Naive thymus-derived CD4-positive, alpha-beta T cell (primary cell): Measurements from ENCODE around the gene PPP1R12B. TPM values are rescaled to one million over a fixed set of nuclear protein-coding genes. Genes with fewer than 3 reads are reported as not detected.
"Not testable (repeated sequence)": the region's sequence is repeated elsewhere in the genome, so short reads cannot be mapped to it uniquely, and the experiment has no call there.

Source experiments
- ATAC-seq: fragments of 150-1000 bp; cut with Tn5 transposase; 2 replicates; pipeline ENCODE4 v1.10.0; 2021; ENCODE audit warnings: mild to moderate bottlenecking, moderate library complexity
- CTCF ChIA-PET: fragments of 350-600 bp; sonication (Branson Sonifier 250); formaldehyde crosslinking; loops from one replicate; lab custom pipeline; 2021; ENCODE audit warnings: antibody characterized with exemption; lab: Charles Lee
- POLR2A ChIA-PET: fragments of 350-600 bp; sonication (Branson Sonifier 250); formaldehyde crosslinking; loops from one replicate; lab custom pipeline; 2021; ENCODE audit warnings: antibody characterized with exemption, inconsistent platforms; lab: Charles Lee
- DNase-seq, 9 donors: peaks; one replicate each; pipeline versions ENCODE4 v3.0.0 to v3.0.0-alpha.2; 2020 to 2022; ENCODE audit warnings: mixed read lengths in 1 of 9
- H3K27ac ChIP-seq: one replicate; pipeline ENCODE4 v1.7.0; 2013; ENCODE audit warnings: mild to moderate bottlenecking, low read depth, low read length, moderate library complexity
- H3K27me3 ChIP-seq, 2 donors: one replicate each; pipeline ENCODE4 v1.7.0; 2013; ENCODE audit warnings: low read length in 2 of 2, mild to moderate bottlenecking in 2 of 2, moderate library complexity in 2 of 2; ENCODE audit not compliant: control insufficient read depth in 2 of 2, insufficient read depth in 2 of 2
- H3K36me3 ChIP-seq, 3 experiments: 1 replicate in 2 of 3; 2 replicates in 1 of 3; pipeline ENCODE4 v1.7.0; 2013; ENCODE audit warnings: low read length in 3 of 3, mild to moderate bottlenecking in 3 of 3, moderate library complexity in 1 of 3; ENCODE audit not compliant: insufficient read depth in 3 of 3, control insufficient read depth in 2 of 3
- H3K4me1 ChIP-seq, 2 donors: one replicate each; pipeline ENCODE4 v1.7.0; 2013; ENCODE audit warnings: low read length in 2 of 2, mild to moderate bottlenecking in 2 of 2, moderate library complexity in 1 of 2; ENCODE audit not compliant: control insufficient read depth in 2 of 2, insufficient read depth in 2 of 2
- H3K4me3 ChIP-seq: 2 replicates; pipeline ENCODE4 v1.7.0; 2013; ENCODE audit warnings: mild to moderate bottlenecking, low read length
- H3K9me3 ChIP-seq, 3 experiments: 1 replicate in 2 of 3; 2 replicates in 1 of 3; pipeline ENCODE4 v1.7.0; 2013; ENCODE audit warnings: low read length in 3 of 3; ENCODE audit not compliant: control insufficient read depth in 2 of 3
- H3K27ac Mint-ChIP-seq, 9 donors: one replicate each; pipeline ENCODE4 v1.8.0; 2020 to 2022; ENCODE audit warnings: mixed read lengths in 9 of 9, mild to moderate bottlenecking in 8 of 9, moderate library complexity in 5 of 9, inconsistent platforms in 2 of 9
- H3K27me3 Mint-ChIP-seq, 5 donors: one replicate each; pipeline ENCODE4 v1.8.0; 2021 to 2022; ENCODE audit warnings: mixed read lengths in 5 of 5, mild to moderate bottlenecking in 1 of 5
- H3K36me3 Mint-ChIP-seq, 5 donors: one replicate each; pipeline ENCODE4 v1.8.0; 2020 to 2022; ENCODE audit warnings: mixed read lengths in 5 of 5, mild to moderate bottlenecking in 3 of 5, inconsistent platforms in 1 of 5
- H3K4me1 Mint-ChIP-seq, 7 donors: one replicate each; pipeline ENCODE4 v1.8.0; 2020 to 2022; ENCODE audit warnings: mixed read lengths in 7 of 7, mild to moderate bottlenecking in 3 of 7, inconsistent platforms in 1 of 7
- H3K4me3 Mint-ChIP-seq, 10 donors: one replicate each; pipeline ENCODE4 v1.8.0; 2020 to 2022; ENCODE audit warnings: mild to moderate bottlenecking in 10 of 10, mixed read lengths in 10 of 10, moderate library complexity in 6 of 10, inconsistent platforms in 2 of 10
- H3K9me3 Mint-ChIP-seq, 11 donors: one replicate each; pipeline ENCODE4 v1.8.0; 2020 to 2022; ENCODE audit warnings: mixed read lengths in 11 of 11, mild to moderate bottlenecking in 4 of 11, inconsistent platforms in 1 of 11, moderate library complexity in 1 of 11
- intact Hi-C, 2 donors: fragments of 100-400 bp; cut with micrococcal nuclease; formaldehyde crosslinking; loops; one replicate each; pipeline ENCODE4 v1.15.1; 2023
- polyA plus RNA-seq, 2 donors: library from polyadenylated mRNA; unstranded; fragments of 300-500 nt; fragmentation: Illumina TruSeq; gene quantifications; one replicate each; pipeline ENCODE4 v1.2.3, GENCODE V29; 2021
- total RNA-seq, 6 experiments: library from RNA in 5 of 6; stranded (reverse) in 5 of 6; gene quantifications; 1 replicate in 5 of 6; 2 replicates in 1 of 6; pipeline ENCODE4 v1.2.3 and lab custom pipeline; 2021 to 2026

The PPP1R12B gene
- total and polyA plus RNA-seq, 7 experiments from 2014 or later: 5.2 to 38.1 (median 26.8) TPM

DNA sequence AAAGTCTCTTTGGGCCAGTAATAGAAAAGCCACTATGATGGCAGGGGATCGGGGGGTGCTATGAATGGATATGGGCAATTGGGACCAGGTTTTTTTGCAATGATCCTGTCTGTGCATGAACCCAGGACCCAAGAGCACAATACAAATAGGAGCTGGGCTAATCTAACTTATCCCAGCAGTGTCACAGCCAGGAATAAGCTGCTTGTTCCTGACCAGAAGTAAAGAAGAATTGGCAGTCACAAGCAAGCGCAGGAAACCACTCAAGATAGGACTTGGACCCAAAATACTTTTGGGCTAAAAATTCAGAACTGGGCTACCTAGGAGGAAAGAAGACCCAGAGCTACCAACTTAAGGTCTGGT is 172.3 kb downstream of the PPP1R12B start:
- intact Hi-C loops, H3K4me3 ChIP-seq, H3K27ac ChIP-seq, POLR2A ChIA-PET, H3K27ac Mint-ChIP-seq, H3K4me3 Mint-ChIP-seq, H3K9me3 ChIP-seq, ATAC-seq, H3K27me3 Mint-ChIP-seq, H3K4me1 ChIP-seq, DNase-seq, H3K9me3 Mint-ChIP-seq, H3K36me3 ChIP-seq, H3K27me3 ChIP-seq: not testable (repeated sequence)
- Mint-ChIP-seq H3K36me3 (peaks cover 7 to 45% (median 34%) of the 10 kb centered on the region in 5 donors), H3K4me1 (peaks cover 0 to 16% (median 0%) of the 10 kb centered on the region in 7 donors)
- CTCF ChIA-PET: interaction anchor here (0.8 kb wide), 1 partner anchor 192 kb away, joined by 3 read pairs; no protein-coding TSS in a partner anchor

DNA sequence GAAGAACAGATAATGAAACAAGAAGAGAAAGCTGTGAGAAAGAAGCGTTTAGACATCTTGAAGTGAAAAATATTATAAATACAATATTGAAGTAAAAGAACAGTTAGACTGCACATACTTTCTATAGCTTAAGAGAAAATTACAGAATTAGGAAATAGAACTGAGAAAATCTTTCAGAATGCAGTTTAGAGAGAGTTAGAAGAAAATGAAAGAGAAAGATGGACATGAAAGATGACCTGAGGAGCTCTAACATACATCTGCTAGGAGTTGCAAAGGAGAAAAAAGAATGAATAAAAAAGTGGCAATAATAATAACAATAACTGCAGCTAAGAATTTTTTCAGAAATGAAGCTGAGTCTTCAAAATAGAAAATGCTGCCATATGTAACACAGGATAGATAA is 173.0 kb downstream of the PPP1R12B start:
- H3K27me3 ChIP-seq, H3K4me1 ChIP-seq, DNase-seq, H3K27ac Mint-ChIP-seq, POLR2A ChIA-PET, H3K36me3 ChIP-seq, H3K4me3 ChIP-seq, ATAC-seq, H3K27ac ChIP-seq, H3K9me3 ChIP-seq, intact Hi-C loops, H3K9me3 Mint-ChIP-seq, H3K27me3 Mint-ChIP-seq, CTCF ChIA-PET, H3K4me3 Mint-ChIP-seq: not testable (repeated sequence)
- Mint-ChIP-seq H3K36me3 (peaks cover 5 to 45% (median 30%) of the 10 kb centered on the region in 5 donors), H3K4me1 (peaks cover 0 to 16% (median 0%) of the 10 kb centered on the region in 7 donors)

DNA sequence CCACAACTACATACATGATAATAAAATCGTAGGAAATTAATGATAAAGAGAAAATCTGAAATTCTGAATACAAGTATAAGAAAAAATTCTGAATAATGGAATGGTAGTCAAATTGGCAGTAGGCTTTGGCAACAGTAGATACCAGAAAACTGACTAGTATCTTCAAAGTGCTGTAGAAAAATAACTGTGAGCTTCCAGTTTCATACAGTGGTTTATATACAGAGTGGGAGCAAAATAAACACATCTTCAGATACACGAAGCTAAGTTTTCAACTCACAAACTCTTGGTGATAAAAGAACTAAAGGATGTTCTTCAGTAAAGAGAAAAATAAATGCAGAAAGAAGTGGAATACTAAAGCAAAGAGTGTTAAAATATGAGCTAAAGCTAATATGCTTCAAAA is 173.4 kb downstream of the PPP1R12B start:
- Histone ChIP-seq H3K9me3 (no peaks in the 10 kb centered on the region), H3K27me3 (no peaks in the 10 kb centered on the region), H3K4me1 (no peaks in the 10 kb centered on the region), H3K27ac (no peak overlapping the region), H3K36me3 (no peaks in the 10 kb centered on the region), H3K4me3 (no peak overlapping the region)
- Mint-ChIP-seq H3K36me3 (peaks cover 5 to 45% (median 30%) of the 10 kb centered on the region in 5 donors), H3K27ac (no peak overlapping the region), H3K4me1 (peaks cover 0 to 16% (median 0%) of the 10 kb centered on the region in 7 donors), H3K9me3 (peaks cover 0 to 3% (median 0%) of the 10 kb centered on the region in 11 donors), H3K4me3 (no peak overlapping the region), H3K27me3 (no peaks in the 10 kb centered on the region)
- ChIA-PET POLR2A (no interaction called here), CTCF (no interaction called here)
- ATAC-seq (no peak), DNase-seq (no peak)
- intact Hi-C loops: no loop called here

DNA sequence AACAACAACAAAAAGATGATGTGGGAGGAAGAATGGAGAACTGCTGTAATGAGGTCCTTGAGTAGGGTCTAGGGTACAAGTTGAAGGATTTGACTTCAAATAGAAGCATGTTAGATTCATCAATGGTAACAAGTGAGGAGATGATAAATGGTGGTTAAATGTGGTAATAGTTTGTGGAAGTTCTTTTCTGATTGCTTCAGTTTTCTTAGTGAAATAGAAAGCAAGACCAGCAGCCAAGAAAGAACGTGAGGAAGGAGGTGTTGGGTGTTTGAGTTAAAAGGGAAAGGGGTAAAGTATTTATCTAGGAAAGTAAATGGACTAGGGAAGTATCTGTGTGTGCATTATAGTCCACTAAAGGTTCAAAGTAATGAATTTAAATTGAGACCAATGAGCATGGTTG is 177.6 kb downstream of the PPP1R12B start:
- H3K9me3 Mint-ChIP-seq, H3K27ac Mint-ChIP-seq, H3K9me3 ChIP-seq, H3K27me3 Mint-ChIP-seq, H3K27me3 ChIP-seq, H3K36me3 ChIP-seq, POLR2A ChIA-PET, H3K27ac ChIP-seq, CTCF ChIA-PET, DNase-seq, H3K4me1 Mint-ChIP-seq, ATAC-seq, H3K4me3 Mint-ChIP-seq, H3K4me3 ChIP-seq, intact Hi-C loops, H3K4me1 ChIP-seq: not testable (repeated sequence)
- H3K36me3 Mint-ChIP-seq: peaks cover 0 to 28% (median 25%) of the 10 kb centered on the region in 5 donors

DNA sequence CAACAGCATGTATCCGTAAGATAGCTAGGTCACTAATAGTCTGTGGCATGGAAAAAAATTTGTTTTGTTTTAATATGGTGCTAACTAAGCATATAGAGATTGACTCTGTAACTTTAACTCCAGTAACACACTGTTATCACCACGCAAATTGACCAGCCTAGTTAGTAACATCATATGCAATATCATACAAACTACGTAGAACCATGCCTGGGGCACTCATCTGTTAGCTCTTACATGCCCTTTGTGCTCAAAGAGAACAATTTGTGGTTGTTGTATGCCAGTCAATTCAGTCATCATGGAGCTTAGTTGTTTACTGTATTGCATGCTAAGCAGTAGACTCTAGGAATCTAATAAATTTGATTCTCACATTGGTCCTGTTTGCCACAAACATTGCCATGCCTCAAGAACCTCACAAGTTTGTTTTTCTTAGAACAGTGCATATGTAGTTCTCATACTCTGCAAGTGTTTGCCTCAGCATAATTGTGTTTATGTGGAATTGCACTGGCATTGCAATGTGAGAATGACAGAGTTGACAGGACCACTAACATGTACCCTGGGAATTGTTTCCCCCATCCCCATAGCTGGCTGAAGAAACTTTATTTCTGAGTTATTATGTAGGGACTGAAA is 179.7 kb downstream of the PPP1R12B start:
- H3K27ac Mint-ChIP-seq, H3K4me1 Mint-ChIP-seq, H3K27ac ChIP-seq, H3K27me3 ChIP-seq, CTCF ChIA-PET, POLR2A ChIA-PET, H3K9me3 ChIP-seq, DNase-seq, H3K4me3 ChIP-seq, H3K9me3 Mint-ChIP-seq, H3K36me3 ChIP-seq, intact Hi-C loops, ATAC-seq, H3K4me3 Mint-ChIP-seq, H3K27me3 Mint-ChIP-seq, H3K4me1 ChIP-seq: not testable (repeated sequence)
- peaks cover 0 to 18% (median 16%) of the 10 kb centered on the region in 5 donors for H3K36me3 Mint-ChIP-seq

DNA sequence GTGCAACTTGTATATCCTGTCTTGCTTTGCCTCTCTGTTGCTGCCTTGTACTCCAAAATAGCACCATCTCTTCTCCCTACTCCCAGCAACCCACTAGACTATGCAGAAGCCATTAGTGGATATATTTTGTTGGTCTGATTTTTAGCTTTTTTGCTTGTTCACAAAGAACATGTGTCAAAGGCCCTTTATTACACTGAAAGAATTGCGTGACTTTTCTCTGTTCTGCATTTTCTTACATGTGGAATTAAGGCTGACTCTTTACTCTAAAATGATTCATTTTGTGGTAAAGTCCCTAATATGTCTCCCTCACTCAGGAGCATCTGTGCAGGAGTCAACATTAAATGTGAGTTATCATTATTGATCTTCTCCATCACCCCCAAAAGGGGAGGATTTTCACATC is 182.2 kb downstream of the PPP1R12B start:
- H3K27me3 ChIP-seq, H3K27me3 Mint-ChIP-seq, H3K4me3 Mint-ChIP-seq, H3K4me1 ChIP-seq, H3K27ac ChIP-seq, intact Hi-C loops, H3K9me3 Mint-ChIP-seq, H3K36me3 ChIP-seq, H3K4me1 Mint-ChIP-seq, DNase-seq, H3K9me3 ChIP-seq, H3K27ac Mint-ChIP-seq, CTCF ChIA-PET, H3K4me3 ChIP-seq, POLR2A ChIA-PET: not testable (repeated sequence)
- ATAC-seq: peak; percentile 34
- peaks cover 0 to 15% (median 0%) of the 10 kb centered on the region in 5 donors for H3K36me3 Mint-ChIP-seq

DNA sequence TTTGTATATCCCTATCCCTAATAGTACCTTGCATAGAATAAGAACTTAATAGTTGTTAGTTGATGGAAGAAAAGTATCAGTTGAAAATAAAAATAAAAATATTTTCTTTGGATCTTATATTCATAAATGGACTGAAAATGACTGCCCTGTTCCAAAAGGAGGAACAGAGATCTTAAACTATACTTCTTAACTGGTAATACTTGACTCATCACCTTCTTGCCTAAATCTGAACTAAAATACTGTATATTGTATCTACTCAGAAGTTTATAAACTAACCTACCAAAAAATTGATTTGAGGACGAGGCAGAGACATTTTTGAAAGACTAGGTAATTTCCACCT is 182.9 kb downstream of the PPP1R12B start:
- H3K4me1 ChIP-seq: no peaks in the 10 kb centered on the region
- POLR2A ChIA-PET: no interaction called here
- H3K27ac Mint-ChIP-seq: no peak overlapping the region
- H3K27me3 Mint-ChIP-seq: no peaks in the 10 kb centered on the region
- H3K9me3 Mint-ChIP-seq: no peaks in the 10 kb centered on the region
- H3K36me3 ChIP-seq: no peaks in the 10 kb centered on the region
- DNase-seq: no peak
- H3K36me3 Mint-ChIP-seq: peaks cover 0 to 9% (median 0%) of the 10 kb centered on the region in 5 donors
- H3K4me3 Mint-ChIP-seq: no peak overlapping the region
- CTCF ChIA-PET: no interaction called here
- no peaks in the 10 kb centered on the region for H3K9me3 ChIP-seq
- H3K27ac ChIP-seq: no peak overlapping the region
- no peaks in the 10 kb centered on the region for H3K4me1 Mint-ChIP-seq
- peak; percentile 44 for ATAC-seq
- intact Hi-C loops: no loop called here
- H3K27me3 ChIP-seq: no peaks in the 10 kb centered on the region
- no peak overlapping the region for H3K4me3 ChIP-seq
